MM.1S (cell line): Measurements from ENCODE around the gene GALNT6.

Source experiments
- DNase-seq: peaks from one replicate; pipeline ENCODE4 v3.0.0-alpha.2; 2015
- H2AFZ ChIP-seq: fragments of 300-600 bp; sonication (generic); 2 replicates; pipeline ENCODE4 v1.6.0; 2016; ENCODE audit warnings: antibody characterized with exemption, low read length
- H3F3A ChIP-seq: fragments of 300-600 bp; sonication (generic); 2 replicates; pipeline ENCODE4 v1.6.1; 2016; ENCODE audit warnings: mild to moderate bottlenecking, antibody characterized with exemption, low read length, moderate library complexity, mixed read lengths; ENCODE audit not compliant: insufficient read depth
- H3K27ac ChIP-seq: fragments of 300-600 bp; sonication (generic); 2 replicates; pipeline ENCODE4 v1.5.1; 2016; ENCODE audit warnings: mild to moderate bottlenecking, low read length
- H3K27me3 ChIP-seq: fragments of 300-600 bp; sonication (generic); replicated peaks from 2 replicates; pipeline ENCODE4 v1.6.0; 2016; ENCODE audit warnings: low read length; ENCODE audit not compliant: insufficient read depth
- H3K36me3 ChIP-seq: fragments of 300-600 bp; sonication (generic); replicated peaks from 2 replicates; pipeline ENCODE4 v1.6.1; 2016; ENCODE audit warnings: mild to moderate bottlenecking, low read length, mixed read lengths; ENCODE audit not compliant: insufficient read depth
- H3K4me1 ChIP-seq: fragments of 300-600 bp; sonication (generic); 2 replicates; pipeline ENCODE4 v1.6.1; 2016; ENCODE audit warnings: low read length, mixed read lengths
- H3K4me2 ChIP-seq: fragments of 300-600 bp; sonication (generic); 2 replicates; pipeline ENCODE4 v1.6.0; 2016; ENCODE audit warnings: low read depth, low read length
- H3K4me3 ChIP-seq: fragments of 300-600 bp; sonication (generic); 2 replicates; pipeline ENCODE4 v1.5.1; 2016; ENCODE audit warnings: low read length, mixed read lengths
- H3K79me2 ChIP-seq: fragments of 300-600 bp; sonication (generic); 2 replicates; pipeline ENCODE4 v1.6.1; 2016; ENCODE audit warnings: mixed run types, low read length, mixed read lengths
- H3K9ac ChIP-seq: fragments of 300-600 bp; sonication (generic); 2 replicates; pipeline ENCODE4 v1.6.1; 2016; ENCODE audit warnings: low read length, mixed read lengths
- H3K9me2 ChIP-seq: fragments of 300-600 bp; sonication (generic); replicated peaks from 2 replicates; pipeline ENCODE4 v1.6.1; 2016; ENCODE audit warnings: mild to moderate bottlenecking, low read length, mixed read lengths; ENCODE audit not compliant: insufficient read depth
- H3K9me3 ChIP-seq: fragments of 300-600 bp; sonication (generic); replicated peaks from 2 replicates; pipeline ENCODE4 v1.6.1; 2016; ENCODE audit warnings: mild to moderate bottlenecking, low read length, mixed read lengths; ENCODE audit not compliant: insufficient read depth
- H4K20me1 ChIP-seq: fragments of 300-600 bp; sonication (generic); 2 replicates; pipeline ENCODE4 v1.6.1; 2016; ENCODE audit warnings: mild to moderate bottlenecking, low read length, moderate library complexity, mixed read lengths; ENCODE audit not compliant: insufficient read depth
- CTCF ChIP-seq: fragments of 300-600 bp; sonication (generic); IDR thresholded peaks from 2 replicates; pipeline ENCODE4 v1.5.1; 2016; ENCODE audit warnings: antibody characterized with exemption, low read length, mixed read lengths
- EZH2 ChIP-seq: fragments of 300-600 bp; sonication (generic); optimal IDR thresholded peaks from 2 replicates; pipeline ENCODE3; 2017; ENCODE audit warnings: low read depth, mild to moderate bottlenecking, antibody characterized with exemption, low read length, mixed read lengths
- EZH2phosphoT487 ChIP-seq: fragments of 300-600 bp; sonication (generic); IDR thresholded peaks from 2 replicates; pipeline ENCODE4 v1.6.1; 2018; ENCODE audit warnings: antibody characterized with exemption, low read length

GALNT6 gene

GRCh38 chr12:51404627-51405026 is 13.4 kb upstream of the GALNT6 start:
- H3K79me2 ChIP-seq: no peaks in the 10 kb centered on the region
- TF ChIP-seq EZH2 (no peak), CTCF (no peak), EZH2phosphoT487 (no peak)
- H3K9ac ChIP-seq: no peak overlapping the region
- no peak overlapping the region for H3K4me3 ChIP-seq
- no peaks in the 10 kb centered on the region for H3F3A ChIP-seq
- H3K9me3 ChIP-seq: no peaks in the 10 kb centered on the region
- H3K4me1 ChIP-seq: no peaks in the 10 kb centered on the region
- no peaks in the 10 kb centered on the region for H4K20me1 ChIP-seq
- no peak overlapping the region for H3K27ac ChIP-seq
- no peak overlapping the region for H3K4me2 ChIP-seq
- no peaks in the 10 kb centered on the region for H3K27me3 ChIP-seq
- H3K36me3 ChIP-seq: no peaks in the 10 kb centered on the region
- H3K9me2 ChIP-seq: no peaks in the 10 kb centered on the region
- no peak overlapping the region for H2AFZ ChIP-seq
- DNase-seq: no peak

- Histone ChIP-seq H3K79me2 (no peaks in the 10 kb centered on the region), H3K4me3 (no peak overlapping the region), H3K9ac (no peak overlapping the region), H2AFZ (no peak overlapping the region), H3K36me3 (no peaks in the 10 kb centered on the region), H3K4me1 (no peaks in the 10 kb centered on the region), H3K9me3 (no peaks in the 10 kb centered on the region), H3K9me2 (no peaks in the 10 kb centered on the region), H3F3A (no peaks in the 10 kb centered on the region), H3K27ac (no peak overlapping the region), H3K4me2 (no peak overlapping the region), H4K20me1 (no peaks in the 10 kb centered on the region), H3K27me3 (no peaks in the 10 kb centered on the region)
- no peak for DNase-seq
- TF ChIP-seq EZH2: no peak
- no peak for TF ChIP-seq EZH2phosphoT487
- no peak for TF ChIP-seq CTCF
Measured at GRCh38 chr12:51403681-51404136, 12.5 kb upstream of the GALNT6 start.

- H3K27ac ChIP-seq: no peak overlapping the region
- H3K4me2 ChIP-seq: no peak overlapping the region
- H3K9ac ChIP-seq: no peak overlapping the region
- no peaks in the 10 kb centered on the region for H3K27me3 ChIP-seq
- TF ChIP-seq CTCF (no peak), EZH2phosphoT487 (no peak), EZH2 (no peak)
- no peaks in the 10 kb centered on the region for H4K20me1 ChIP-seq
- H3K36me3 ChIP-seq: no peaks in the 10 kb centered on the region
- no peak overlapping the region for H2AFZ ChIP-seq
- H3K9me3 ChIP-seq: no peaks in the 10 kb centered on the region
- no peak overlapping the region for H3K4me3 ChIP-seq
- H3K79me2 ChIP-seq: no peaks in the 10 kb centered on the region
- no peak for DNase-seq
- no peaks in the 10 kb centered on the region for H3K9me2 ChIP-seq
- H3K4me1 ChIP-seq: no peaks in the 10 kb centered on the region
- H3F3A ChIP-seq: no peaks in the 10 kb centered on the region
Measured at GRCh38 chr12:51403159-51403558, 12.0 kb upstream of the GALNT6 start.
